HK-2 (cell line): Measurements from ENCODE around the gene PCP2.

ENCODE experiments used
- DNase-seq: peaks from one replicate; pipeline ENCODE4 v3.0.0-alpha.2; 2018; ENCODE audit not compliant: unreplicated experiment

The PCP2 gene

GRCh38 chr19:7638802-7639465 lies 5.4 kb upstream of the PCP2 start:
- no peak for DNase-seq

GRCh38 chr19:7637374-7638256 lies 4.1 kb upstream of the PCP2 start:
- peak; percentile 24 for DNase-seq

GRCh38 chr19:7636691-7637373 lies 3.3 kb upstream of the PCP2 start, which contains the start of gene STXBP2:
STXBP2 (plus strand) TSS chr19:7637110; CDS start chr19:7637150, 40 bp downstream.
- DNase-seq: peak; percentile 89

GRCh38 chr19:7636317-7636690 lies 2.8 kb upstream of the PCP2 start:
- no peak for DNase-seq

GRCh38 chr19:7635670-7636069 lies 2.2 kb upstream of the PCP2 start:
- DNase-seq: no peak

GRCh38 chr19:7632340-7633203 lies 947 bp downstream of the PCP2 start:
- DNase-seq: no peak

GRCh38 chr19:7631577-7631976 lies 1.9 kb downstream of the PCP2 start:
- no peak for DNase-seq

- DNase-seq: peak; percentile 97
Observed at GRCh38 chr19:7629347-7630054, 4.0 kb downstream of the PCP2 start, which contains the start of the genes PET100 and XAB2. PET100 (plus strand) TSS chr19:7629793; CDS start chr19:7629834, 41 bp downstream. XAB2 (minus strand) TSS chr19:7629545; CDS start chr19:7629527, 18 bp downstream.

- DNase-seq: no peak
Observed at GRCh38 chr19:7628589-7629311, 4.8 kb downstream of the PCP2 start.

GRCh38 chr19:7627166-7627565 lies 6.4 kb downstream of the PCP2 start:
- DNase-seq: no peak

GRCh38 chr19:7625763-7626372 lies 7.7 kb downstream of the PCP2 start:
- no peak for DNase-seq

- no peak for DNase-seq
Observed at GRCh38 chr19:7624810-7625209, 8.7 kb downstream of the PCP2 start.

- no peak for DNase-seq
Observed at GRCh38 chr19:7623725-7624603, 9.6 kb downstream of the PCP2 start.

GRCh38 chr19:7622933-7623685 lies 10.4 kb downstream of the PCP2 start:
- no peak for DNase-seq

GRCh38 chr19:7620442-7621412 lies 12.8 kb downstream of the PCP2 start:
- no peak for DNase-seq

GRCh38 chr19:7619671-7620441 lies 13.7 kb downstream of the PCP2 start:
- DNase-seq: no peak
